Panc1 (cell line): ENCODE data around the gene FAT1. TPM values are rescaled to one million over a fixed set of nuclear protein-coding genes. Genes with fewer than 3 reads are reported as not detected.

Source experiments
- ATAC-seq: fragments of 200-7000 bp; cut with Tn5 transposase; 2 replicates; pipeline ENCODE4 v1.9.1; 2020; ENCODE audit warnings: mild to moderate bottlenecking, moderate library complexity
- BruUV-seq: library from RNA; stranded (reverse); fragments of 400-500 nt; replicated peaks from 2 replicates; lab custom pipeline; 2021; lab: Mats Ljungman, UMichigan
- CTCF ChIA-PET: fragments of 300-600 bp; sonication (Branson Sonifier 250); formaldehyde crosslinking; loops from one replicate; lab custom pipeline; 2022; ENCODE audit warnings: antibody characterized with exemption; lab: Charles Lee
- POLR2A ChIA-PET: fragments of 300-600 bp; sonication (Branson Sonifier 250); formaldehyde crosslinking; loops from one replicate; lab custom pipeline; 2022; ENCODE audit warnings: antibody characterized with exemption; lab: Charles Lee
- DNase-seq: peaks from one replicate; pipeline ENCODE4 v3.0.0-alpha.2; 2010; ENCODE audit warnings: low read depth, low spot score
- H3K27ac ChIP-seq: 2 replicates; pipeline ENCODE4 v1.5.1; 2011; ENCODE audit warnings: mild to moderate bottlenecking, low read length, inconsistent platforms
- H3K27me3 ChIP-seq: fragments of 200-500 bp; sonication (Bioruptor generic); 2 replicates; pipeline ENCODE4 v1.6.0; 2014; ENCODE audit warnings: low read length, inconsistent platforms; ENCODE audit not compliant: control insufficient read depth, insufficient read depth
- H3K36me3 ChIP-seq: fragments of 200-500 bp; sonication (Bioruptor generic); 2 replicates; pipeline ENCODE4 v1.5.1; 2014; ENCODE audit warnings: inconsistent platforms, mild to moderate bottlenecking, low read length, moderate library complexity; ENCODE audit not compliant: control insufficient read depth, insufficient read depth
- H3K4me1 ChIP-seq: 2 replicates; pipeline ENCODE4 v1.5.1; 2011; ENCODE audit warnings: inconsistent platforms, mild to moderate bottlenecking, low read length, moderate library complexity; ENCODE audit not compliant: control insufficient read depth, insufficient read depth
- H3K4me3 ChIP-seq, 2 experiments: 2 replicates each; pipeline ENCODE4 v1.5.1; 2011 to 2012; ENCODE audit warnings: low read depth in 2 of 2, low read length in 2 of 2, mild to moderate bottlenecking in 2 of 2, inconsistent platforms in 1 of 2, moderate library complexity in 1 of 2
- H3K9me3 ChIP-seq: fragments of 200-500 bp; sonication (Bioruptor generic); 2 replicates; pipeline ENCODE4 v1.5.1; 2014; ENCODE audit warnings: low read depth, mild to moderate bottlenecking, inconsistent platforms, low read length, moderate library complexity; ENCODE audit not compliant: control insufficient read depth, insufficient read depth
- POLR2AphosphoS5 ChIP-seq: IDR thresholded peaks from 2 replicates; pipeline ENCODE4 v1.6.1; 2012; ENCODE audit warnings: mild to moderate bottlenecking, low read depth, low read length, moderate library complexity
- SIN3A ChIP-seq: IDR thresholded peaks from 2 replicates; pipeline ENCODE4 v1.6.1; 2012; ENCODE audit warnings: low read depth, mild to moderate bottlenecking, low read length, moderate library complexity, borderline replicate concordance; ENCODE audit not compliant: insufficient read depth
- TCF7L2 ChIP-seq: IDR thresholded peaks from 2 replicates; pipeline ENCODE4 v1.6.1; 2011; ENCODE audit warnings: mild to moderate bottlenecking, low read depth, low read length, inconsistent platforms
- in situ Hi-C: cut with HindIII; loops from 2 replicates; pipeline ENCODE4 v1.10.0; 2016; ENCODE audit warnings: low sequenced_read_pairs, low pct_unique_long_range_greater_than_20kb
- intact Hi-C: fragments of 100-400 bp; cut with micrococcal nuclease; formaldehyde crosslinking; loops from one replicate; pipeline ENCODE4 v1.10.0; 2022; ENCODE audit not compliant: unreplicated experiment
- total RNA-seq: library from RNA; stranded (reverse); gene quantifications from one replicate; pipeline ENCODE4 v1.2.1, GENCODE V29; 2021; ENCODE audit not compliant: unreplicated experiment
- TF ChIP-seq, protein P1 (sequence below), 2 experiments: IDR thresholded peaks; 2 replicates each; pipeline ENCODE4 v1.6.1; 2011 to 2012; ENCODE audit warnings: low read depth in 2 of 2, control low read depth in 1 of 2, low read length in 1 of 2, mild to moderate bottlenecking in 1 of 2, moderate library complexity in 1 of 2; ENCODE audit not compliant: insufficient read depth in 1 of 2
- TF ChIP-seq, protein P2 (sequence below): fragments of 450-650 bp; IDR thresholded peaks from 2 replicates; pipeline ENCODE4 v1.5.1; 2017; ENCODE audit warnings: mild to moderate bottlenecking

The FAT1 gene
- total RNA-seq, 1 experiment from 2014 or later, result 288 TPM

DNA sequence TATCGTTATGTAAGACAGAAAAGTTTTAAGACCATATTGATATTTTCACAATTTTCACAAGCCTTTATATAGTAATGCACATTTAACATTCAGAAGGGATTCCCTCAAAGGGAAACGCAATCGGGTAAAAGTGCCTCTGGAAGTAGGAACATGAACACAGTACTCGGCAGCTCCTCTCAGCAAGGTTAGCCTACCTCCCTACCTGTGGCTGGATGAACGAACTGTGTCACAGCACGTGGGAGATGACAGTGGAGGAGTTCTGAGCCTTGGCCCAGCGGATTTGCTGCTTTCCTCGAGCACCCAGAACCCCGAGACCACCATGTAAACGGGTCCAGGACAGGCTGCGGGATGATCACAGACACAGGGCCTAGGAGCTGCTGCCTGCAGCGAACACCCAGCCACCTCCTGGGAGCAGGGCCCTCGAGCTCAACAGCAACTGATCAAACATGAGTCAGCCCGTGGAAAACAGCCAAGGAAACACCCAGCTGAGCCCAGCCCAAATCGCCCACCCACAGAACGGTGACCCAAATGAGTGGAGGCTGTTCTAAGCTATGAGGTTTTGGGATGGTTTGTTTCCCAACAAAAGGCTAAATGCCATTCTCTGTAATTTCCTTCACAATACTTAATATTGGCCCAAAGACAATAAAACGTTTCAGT lies 30.4 kb downstream of the FAT1 start:
- no TSS peak for BruUV-seq
- H3K4me3 ChIP-seq, result peak overlapping the region; percentile 36 to 44
- POLR2A ChIA-PET, result interaction anchor here (0.5 to 0.7 kb wide), 2 partner anchors 22 to 519 kb away, joined by 3 read pairs; no protein-coding TSS in a partner anchor
- DNase-seq, result peak; percentile 72
- in situ Hi-C loops, result no loop called here
- CTCF ChIA-PET, result no interaction called here
- peaks cover 77% of the 10 kb centered on the region for H3K4me1 ChIP-seq
- no peaks in the 10 kb centered on the region; the same call in 1 of the 2 replicates for H3K36me3 ChIP-seq
- no peaks in the 10 kb centered on the region for H3K9me3 ChIP-seq
- H3K27ac ChIP-seq, result peak overlapping the region; percentile 98
- ATAC-seq, result peak; percentile 91
- intact Hi-C loops, result no loop called here
- TF ChIP-seq, protein P1, sequence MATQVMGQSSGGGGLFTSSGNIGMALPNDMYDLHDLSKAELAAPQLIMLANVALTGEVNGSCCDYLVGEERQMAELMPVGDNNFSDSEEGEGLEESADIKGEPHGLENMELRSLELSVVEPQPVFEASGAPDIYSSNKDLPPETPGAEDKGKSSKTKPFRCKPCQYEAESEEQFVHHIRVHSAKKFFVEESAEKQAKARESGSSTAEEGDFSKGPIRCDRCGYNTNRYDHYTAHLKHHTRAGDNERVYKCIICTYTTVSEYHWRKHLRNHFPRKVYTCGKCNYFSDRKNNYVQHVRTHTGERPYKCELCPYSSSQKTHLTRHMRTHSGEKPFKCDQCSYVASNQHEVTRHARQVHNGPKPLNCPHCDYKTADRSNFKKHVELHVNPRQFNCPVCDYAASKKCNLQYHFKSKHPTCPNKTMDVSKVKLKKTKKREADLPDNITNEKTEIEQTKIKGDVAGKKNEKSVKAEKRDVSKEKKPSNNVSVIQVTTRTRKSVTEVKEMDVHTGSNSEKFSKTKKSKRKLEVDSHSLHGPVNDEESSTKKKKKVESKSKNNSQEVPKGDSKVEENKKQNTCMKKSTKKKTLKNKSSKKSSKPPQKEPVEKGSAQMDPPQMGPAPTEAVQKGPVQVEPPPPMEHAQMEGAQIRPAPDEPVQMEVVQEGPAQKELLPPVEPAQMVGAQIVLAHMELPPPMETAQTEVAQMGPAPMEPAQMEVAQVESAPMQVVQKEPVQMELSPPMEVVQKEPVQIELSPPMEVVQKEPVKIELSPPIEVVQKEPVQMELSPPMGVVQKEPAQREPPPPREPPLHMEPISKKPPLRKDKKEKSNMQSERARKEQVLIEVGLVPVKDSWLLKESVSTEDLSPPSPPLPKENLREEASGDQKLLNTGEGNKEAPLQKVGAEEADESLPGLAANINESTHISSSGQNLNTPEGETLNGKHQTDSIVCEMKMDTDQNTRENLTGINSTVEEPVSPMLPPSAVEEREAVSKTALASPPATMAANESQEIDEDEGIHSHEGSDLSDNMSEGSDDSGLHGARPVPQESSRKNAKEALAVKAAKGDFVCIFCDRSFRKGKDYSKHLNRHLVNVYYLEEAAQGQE (IDR thresholded peaks at IDR 0.05; ENCODE audit: insufficient read depth in 1 of 2, low read depth in 2 of 2, low read length in 1 of 2), result no peak
- TF ChIP-seq TCF7L2 (peak; percentile 71), SIN3A (no peak), POLR2AphosphoS5 (peak; percentile 76)
- TF ChIP-seq, protein P2, sequence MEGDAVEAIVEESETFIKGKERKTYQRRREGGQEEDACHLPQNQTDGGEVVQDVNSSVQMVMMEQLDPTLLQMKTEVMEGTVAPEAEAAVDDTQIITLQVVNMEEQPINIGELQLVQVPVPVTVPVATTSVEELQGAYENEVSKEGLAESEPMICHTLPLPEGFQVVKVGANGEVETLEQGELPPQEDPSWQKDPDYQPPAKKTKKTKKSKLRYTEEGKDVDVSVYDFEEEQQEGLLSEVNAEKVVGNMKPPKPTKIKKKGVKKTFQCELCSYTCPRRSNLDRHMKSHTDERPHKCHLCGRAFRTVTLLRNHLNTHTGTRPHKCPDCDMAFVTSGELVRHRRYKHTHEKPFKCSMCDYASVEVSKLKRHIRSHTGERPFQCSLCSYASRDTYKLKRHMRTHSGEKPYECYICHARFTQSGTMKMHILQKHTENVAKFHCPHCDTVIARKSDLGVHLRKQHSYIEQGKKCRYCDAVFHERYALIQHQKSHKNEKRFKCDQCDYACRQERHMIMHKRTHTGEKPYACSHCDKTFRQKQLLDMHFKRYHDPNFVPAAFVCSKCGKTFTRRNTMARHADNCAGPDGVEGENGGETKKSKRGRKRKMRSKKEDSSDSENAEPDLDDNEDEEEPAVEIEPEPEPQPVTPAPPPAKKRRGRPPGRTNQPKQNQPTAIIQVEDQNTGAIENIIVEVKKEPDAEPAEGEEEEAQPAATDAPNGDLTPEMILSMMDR, result no peak
- H3K27me3 ChIP-seq, result no peaks in the 10 kb centered on the region

DNA sequence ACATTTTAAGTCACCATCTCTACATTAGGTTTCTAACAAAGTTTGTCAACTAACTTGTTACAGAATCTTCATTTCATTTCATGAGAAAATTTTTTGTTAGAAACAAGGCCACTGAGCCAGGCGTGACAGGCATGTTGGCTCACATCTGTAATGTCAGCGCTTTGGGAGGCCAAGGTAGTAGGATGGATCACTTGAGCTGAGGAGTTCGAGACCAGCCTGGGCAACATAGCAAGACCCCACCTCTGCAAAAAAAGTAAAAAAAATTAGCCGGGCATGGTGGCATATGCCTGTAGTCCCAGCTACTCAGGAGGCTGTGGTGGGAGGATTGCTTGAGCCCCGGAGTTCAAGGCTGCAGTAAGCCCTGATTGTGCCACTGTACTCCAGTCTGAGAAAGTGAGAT lies 32.3 kb downstream of the FAT1 start:
- peak overlapping the region; percentile 98 for H3K27ac ChIP-seq
- TF ChIP-seq, protein P2, result no peak
- no peak for TF ChIP-seq SIN3A
- no peak for TF ChIP-seq POLR2AphosphoS5
- TF ChIP-seq TCF7L2, result no peak
- TF ChIP-seq, protein P1 (IDR thresholded peaks at IDR 0.05; ENCODE audit: insufficient read depth in 1 of 2, low read depth in 2 of 2, low read length in 1 of 2), result no peak
- intact Hi-C loops (no loop called here), in situ Hi-C loops (no loop called here)
- BruUV-seq, result no TSS peak
- ATAC-seq, result no peak
- DNase-seq, result no peak
- no peaks in the 10 kb centered on the region for H3K9me3 ChIP-seq
- H3K27me3 ChIP-seq, result no peaks in the 10 kb centered on the region
- 0 out of 4 replicates have a peak overlapping the region, but pooled peaks of 1 of the 2 experiments have one; percentile 2 for H3K4me3 ChIP-seq
- no peaks in the 10 kb centered on the region; the same call in 1 of the 2 replicates for H3K36me3 ChIP-seq
- POLR2A ChIA-PET, result no interaction called here
- H3K4me1 ChIP-seq, result peaks cover 79% of the 10 kb centered on the region
- CTCF ChIA-PET, result no interaction called here
